Liver (tissue), 9 donors: ENCODE results near the gene PMM2. TPM values are rescaled to one million over a fixed set of nuclear protein-coding genes. Genes with fewer than 3 reads are reported as not detected.

Experiments used
- DNase-seq: peaks from one replicate; pipeline ENCODE4 v3.0.0-alpha.2; 2017; ENCODE audit warnings: low spot score
- H3K27ac ChIP-seq, 2 donors: one replicate each; pipeline ENCODE4 v1.7.0; 2013; ENCODE audit warnings: inconsistent platforms in 2 of 2, low read length in 2 of 2, control low read depth in 1 of 2, low read depth in 1 of 2, mild to moderate bottlenecking in 1 of 2
- H3K27me3 ChIP-seq, 4 donors: one replicate each; pipeline versions ENCODE4 v1.6.1 to v1.7.0; 2013; ENCODE audit warnings: low read length in 3 of 4, inconsistent platforms in 1 of 4, mild to moderate bottlenecking in 1 of 4, moderate library complexity in 1 of 4; ENCODE audit not compliant: control insufficient read depth in 4 of 4, insufficient read depth in 4 of 4
- H3K36me3 ChIP-seq, 4 donors: one replicate each; pipeline versions ENCODE4 v1.6.1 to v1.7.0; 2013; ENCODE audit warnings: low read length in 3 of 4, mild to moderate bottlenecking in 3 of 4, low read depth in 1 of 4, moderate library complexity in 1 of 4; ENCODE audit not compliant: control insufficient read depth in 4 of 4, insufficient read depth in 3 of 4
- H3K4me1 ChIP-seq, 4 donors: one replicate each; pipeline versions ENCODE4 v1.6.1 to v1.7.0; 2013; ENCODE audit warnings: low read length in 3 of 4, mild to moderate bottlenecking in 3 of 4, moderate library complexity in 1 of 4; ENCODE audit not compliant: control insufficient read depth in 4 of 4, insufficient read depth in 4 of 4
- H3K4me3 ChIP-seq, 3 donors: one replicate each; pipeline versions ENCODE4 v1.6.1 to v1.7.0; 2013; ENCODE audit warnings: low read length in 3 of 3, control low read depth in 1 of 3, low read depth in 1 of 3, mild to moderate bottlenecking in 1 of 3
- H3K9ac ChIP-seq, 2 donors: one replicate each; pipeline ENCODE4 v1.7.0; 2013; ENCODE audit warnings: low read length in 2 of 2, mild to moderate bottlenecking in 2 of 2, moderate library complexity in 2 of 2, control low read depth in 1 of 2, low read depth in 1 of 2
- H3K9me3 ChIP-seq, 4 donors: one replicate each; pipeline versions ENCODE4 v1.6.1 to v1.7.0; 2013; ENCODE audit warnings: low read length in 3 of 4; ENCODE audit not compliant: control insufficient read depth in 4 of 4
- ATF3 ChIP-seq: IDR thresholded peaks from 2 replicates; pipeline ENCODE4 v1.6.1; 2016; ENCODE audit warnings: antibody characterized with exemption
- EGR1 ChIP-seq, 2 donors: IDR thresholded peaks; 2 replicates each; pipeline ENCODE4 v1.6.1; 2016 to 2018; ENCODE audit warnings: antibody characterized with exemption in 2 of 2, low read depth in 2 of 2
- FOXA1 ChIP-seq: IDR thresholded peaks from 2 replicates; pipeline ENCODE4 v1.6.1; 2016; ENCODE audit warnings: antibody characterized with exemption
- FOXA2 ChIP-seq: IDR thresholded peaks from 2 replicates; pipeline ENCODE4 v1.6.1; 2016; ENCODE audit warnings: antibody characterized with exemption
- GABPA ChIP-seq, 2 donors: IDR thresholded peaks in 1 of 2; conservative IDR thresholded peaks in 1 of 2; 2 replicates each; pipeline ENCODE4 v1.6.1; 2016; ENCODE audit warnings: antibody characterized with exemption in 2 of 2, mild to moderate bottlenecking in 1 of 2, moderate library complexity in 1 of 2
- HNF4A ChIP-seq, 2 donors: conservative IDR thresholded peaks; 2 replicates each; pipeline ENCODE4 v1.6.1; 2016; ENCODE audit warnings: antibody characterized with exemption in 2 of 2, mild to moderate bottlenecking in 2 of 2
- MAX ChIP-seq: IDR thresholded peaks from 2 replicates; pipeline ENCODE4 v1.6.1; 2016; ENCODE audit warnings: antibody characterized with exemption
- NR2F2 ChIP-seq: IDR thresholded peaks from 2 replicates; pipeline ENCODE4 v1.6.1; 2016; ENCODE audit warnings: antibody characterized with exemption
- REST ChIP-seq: IDR thresholded peaks from 2 replicates; pipeline ENCODE4 v1.6.1; 2016; ENCODE audit warnings: antibody characterized with exemption, mild to moderate bottlenecking
- RXRA ChIP-seq, 2 donors: IDR thresholded peaks; 2 replicates each; pipeline ENCODE4 v1.6.1; 2017 to 2018; ENCODE audit warnings: antibody characterized with exemption in 2 of 2, mild to moderate bottlenecking in 1 of 2
- SP1 ChIP-seq: IDR thresholded peaks from 2 replicates; pipeline ENCODE4 v1.6.1; 2018; ENCODE audit warnings: antibody characterized with exemption, mild to moderate bottlenecking
- TAF1 ChIP-seq: conservative IDR thresholded peaks from 2 replicates; pipeline ENCODE4 v1.6.1; 2016; ENCODE audit warnings: antibody characterized with exemption, mild to moderate bottlenecking
- YY1 ChIP-seq: IDR thresholded peaks from 2 replicates; pipeline ENCODE4 v1.6.1; 2016; ENCODE audit warnings: antibody characterized with exemption, mild to moderate bottlenecking
- WGBS: extraction: QIAGEN DNeasy Blood & Tissue Kit; methylation state at CpG from one replicate; pipeline ENCODE4 v1.1.7; 2013; 5-methylcytosine and 5-hydroxymethylcytosine counted together
- polyA plus RNA-seq, 2 donors: library from polyadenylated mRNA; stranded (reverse) in 1 of 2; unstranded in 1 of 2; fragments of 200-250 nt in 1 of 2; fragments of >200 nt in 1 of 2; fragmentation: Nextera tagmentation in 1 of 2; extraction: Ambion mirVana in 1 of 2; gene quantifications; one replicate each; pipeline versions ENCODE4 v1.2.1 to v1.2.3, GENCODE V29; 2013 to 2015
- total RNA-seq, 2 donors: library from RNA; depleted of rRNA; stranded (reverse); fragments of >200 nt; gene quantifications; one replicate each; pipeline ENCODE4 v1.2.3, GENCODE V29; 2014
- donor health status: healthy.
- donor health status: healthy.
- donor health status: healthy.
- donor health status: healthy.
- donor health status: healthy.

Gene PMM2
- total and polyA plus RNA-seq, 4 donors, result 6.8 to 38.9 (median 30.0) TPM

GRCh38 chr16:8867216-8867931, 69.7 kb downstream of the PMM2 start:
- Histone ChIP-seq H3K4me1 (peaks cover 35 to 70% (median 50%) of the 10 kb centered on the region in 4 donors), H3K27me3 (no peaks in the 10 kb centered on the region), H3K36me3 (no peaks in the 10 kb centered on the region), H3K27ac (peak overlapping the region; percentile 91 to 93), H3K9me3 (no peaks in the 10 kb centered on the region), H3K4me3 (peak overlapping the region; percentile 71 to 95 (median 89)), H3K9ac (peak overlapping the region; percentile 86 to 96)
- TF ChIP-seq RXRA (IDR thresholded peaks at IDR 0.05), result peak in 1 of 2 donors; percentile 4
- peak; percentile 13 for TF ChIP-seq YY1
- no peak for TF ChIP-seq TAF1
- no peak for TF ChIP-seq REST
- peak; percentile 74 for DNase-seq
- WGBS, result 2% methylated on average over 35 of the region's 35 CpGs

- H3K4me1 ChIP-seq, result peaks cover 30 to 64% (median 46%) of the 10 kb centered on the region in 4 donors
- WGBS, result under 1% methylated on average over 16 of the region's 16 CpGs
- no peak for DNase-seq
Measured at GRCh38 chr16:8867932-8868415, 70.3 kb downstream of the PMM2 start.

GRCh38 chr16:8868416-8869211, 71.0 kb downstream of the PMM2 start, which contains the start of gene CARHSP1:
Gene CARHSP1, minus strand, starts transcription at chr16:8869006. Its CDS starts 9,678 bp downstream, at chr16:8859328.
- WGBS, result 1% methylated on average over 83 of the region's 83 CpGs
- peak within 1 kb of the TSS; percentile 91 to 96 for H3K9ac ChIP-seq
- no peaks in the 10 kb centered on the region for H3K9me3 ChIP-seq
- H3K4me1 ChIP-seq, result peaks cover 27 to 58% (median 42%) of the 10 kb centered on the region in 4 donors
- TF ChIP-seq RXRA (IDR thresholded peaks at IDR 0.05) (no peak), EGR1 (IDR thresholded peaks at IDR 0.05; ENCODE audit: low read depth in 2 of 2) (peak; percentile 7 to 8), FOXA1 (no peak), SP1 (no peak), FOXA2 (no peak), HNF4A (conservative IDR thresholded peaks at IDR 0.05) (peak in 1 of 2 donors; percentile 6), TAF1 (peak; percentile 78), MAX (peak; percentile 20), NR2F2 (no peak), GABPA (IDR thresholded peaks at IDR 0.05 in 1 of 2, conservative IDR thresholded peaks at IDR 0.05 in 1 of 2) (peak in 1 of 2 donors; percentile 27), YY1 (peak; percentile 12), ATF3 (no peak), REST (peak; percentile 34)
- H3K4me3 ChIP-seq, result peak within 1 kb of the TSS; percentile 71 to 95 (median 89)
- H3K27me3 ChIP-seq, result no peaks in the 10 kb centered on the region
- H3K36me3 ChIP-seq, result no peaks in the 10 kb centered on the region
- DNase-seq, result peak; percentile 90
- H3K27ac ChIP-seq, result peak within 1 kb of the TSS; percentile 91 to 93

More at GRCh38 chr16:8867932-8868415, 70.3 kb downstream of the PMM2 start:
- peak; percentile 9 for TF ChIP-seq MAX
- TF ChIP-seq NR2F2, result no peak
- peak overlapping the region; percentile 86 to 96 for H3K9ac ChIP-seq
- peak overlapping the region; percentile 71 to 95 (median 89) for H3K4me3 ChIP-seq
- H3K27ac ChIP-seq, result peak overlapping the region; percentile 91 to 93
- no peaks in the 10 kb centered on the region for H3K9me3 ChIP-seq
- no peaks in the 10 kb centered on the region for H3K27me3 ChIP-seq
- H3K36me3 ChIP-seq, result no peaks in the 10 kb centered on the region
